OCI-LY1 (cell line): ENCODE measurements around the gene PABPC3.

Source experiments
- H2AFZ ChIP-seq: fragments of 200-600 bp; sonication (generic), shearing (Covaris generic); 2 replicates; pipeline ENCODE4 v1.6.0; 2014; ENCODE audit warnings: antibody characterized with exemption, mild to moderate bottlenecking, low read length
- H3F3A ChIP-seq: fragments of 200-600 bp; sonication (generic), shearing (Covaris generic); 2 replicates; pipeline ENCODE4 v1.6.0; 2014; ENCODE audit warnings: mild to moderate bottlenecking, antibody characterized with exemption, low read length, moderate library complexity; ENCODE audit not compliant: insufficient read depth
- H3K27ac ChIP-seq: fragments of 200-600 bp; sonication (generic); 2 replicates; pipeline ENCODE4 v1.5.1; 2014; ENCODE audit warnings: low read length, mixed run types, mild to moderate bottlenecking, low read depth; ENCODE audit not compliant: poor library complexity, severe bottlenecking
- H3K27me3 ChIP-seq: fragments of 200-600 bp; sonication (generic); 2 replicates; pipeline ENCODE4 v1.6.0; 2014; ENCODE audit warnings: antibody characterized with exemption, mild to moderate bottlenecking, low read length, moderate library complexity; ENCODE audit not compliant: insufficient read depth
- H3K36me3 ChIP-seq: fragments of 200-600 bp; sonication (generic); 2 replicates; pipeline ENCODE4 v1.6.1; 2014; ENCODE audit warnings: mild to moderate bottlenecking, antibody characterized with exemption, low read length, moderate library complexity, mixed read lengths; ENCODE audit not compliant: insufficient read depth
- H3K4me1 ChIP-seq: fragments of 200-600 bp; sonication (generic); 2 replicates; pipeline ENCODE4 v1.5.1; 2014; ENCODE audit warnings: mild to moderate bottlenecking, low read length, moderate library complexity; ENCODE audit not compliant: insufficient read depth, severe bottlenecking
- H3K4me2 ChIP-seq: fragments of 200-600 bp; sonication (generic), shearing (Covaris generic); 2 replicates; pipeline ENCODE4 v1.6.1; 2014; ENCODE audit warnings: low read length
- H3K4me3 ChIP-seq: fragments of 200-600 bp; sonication (generic); 2 replicates; pipeline ENCODE4 v1.5.1; 2014; ENCODE audit warnings: low read length, low read depth, mild to moderate bottlenecking, mixed read lengths; ENCODE audit not compliant: poor library complexity, severe bottlenecking
- H3K79me2 ChIP-seq: fragments of 200-600 bp; shearing (Covaris generic); 2 replicates; pipeline ENCODE4 v1.6.1; 2016; ENCODE audit warnings: mixed run types, low read length, mixed read lengths; ENCODE audit not compliant: insufficient read depth
- H3K9ac ChIP-seq: fragments of 200-600 bp; sonication (generic), shearing (Covaris generic); 2 replicates; pipeline ENCODE4 v1.6.1; 2014; ENCODE audit warnings: mild to moderate bottlenecking, low read length, mixed read lengths
- H3K9me2 ChIP-seq: fragments of 200-600 bp; sonication (generic), shearing (Covaris generic); 2 replicates; pipeline ENCODE4 v1.6.1; 2014; ENCODE audit warnings: low read depth, mild to moderate bottlenecking, low read length, mixed read lengths
- H3K9me3 ChIP-seq: fragments of 200-600 bp; shearing (Covaris generic); 2 replicates; pipeline ENCODE4 v1.6.1; 2014; ENCODE audit warnings: low read length, mixed read lengths
- H4K20me1 ChIP-seq: fragments of 200-600 bp; sonication (generic), shearing (Covaris generic); 2 replicates; pipeline ENCODE4 v1.6.0; 2016; ENCODE audit warnings: mild to moderate bottlenecking, low read length; ENCODE audit not compliant: insufficient read depth
- CTCF ChIP-seq: fragments of 200-600 bp; sonication (generic), shearing (Covaris generic); IDR thresholded peaks from 2 replicates; pipeline ENCODE4 v1.5.1; 2017; ENCODE audit warnings: mild to moderate bottlenecking, antibody characterized with exemption, low read length, moderate library complexity, mixed read lengths
- EZH2 ChIP-seq: fragments of 200-600 bp; sonication (generic), shearing (Covaris generic); IDR thresholded peaks from 2 replicates; pipeline ENCODE4 v1.8.0; 2017; ENCODE audit warnings: borderline replicate concordance, mixed run types, mild to moderate bottlenecking, antibody characterized with exemption, low read length, moderate library complexity, mixed read lengths

The PABPC3 gene

GRCh38 chr13:25067064-25067463 lies 28.9 kb upstream of the PABPC3 start:
- no peaks in the 10 kb centered on the region for H3K9me2 ChIP-seq
- H3K4me3 ChIP-seq = no peak overlapping the region
- no peak overlapping the region for H3K4me2 ChIP-seq
- no peaks in the 10 kb centered on the region for H3K4me1 ChIP-seq
- H4K20me1 ChIP-seq = no peaks in the 10 kb centered on the region
- H3K79me2 ChIP-seq = no peaks in the 10 kb centered on the region
- TF ChIP-seq CTCF = no peak
- TF ChIP-seq EZH2 = no peak
- H3F3A ChIP-seq = no peaks in the 10 kb centered on the region
- no peaks in the 10 kb centered on the region for H3K36me3 ChIP-seq
- no peak overlapping the region for H3K9ac ChIP-seq
- H3K27ac ChIP-seq = no peak overlapping the region
- peaks cover 4% of the 10 kb centered on the region; the same call in 1 of the 2 replicates for H3K27me3 ChIP-seq
- no peak overlapping the region for H2AFZ ChIP-seq
- H3K9me3 ChIP-seq = no peaks in the 10 kb centered on the region

GRCh38 chr13:25068810-25069209 lies 27.1 kb upstream of the PABPC3 start:
- H4K20me1 ChIP-seq = no peaks in the 10 kb centered on the region
- H3K4me2 ChIP-seq = no peak overlapping the region
- H3K9me3 ChIP-seq = no peaks in the 10 kb centered on the region
- H3K9ac ChIP-seq = no peak overlapping the region
- peaks cover 4% of the 10 kb centered on the region; the same call in 1 of the 2 replicates for H3K27me3 ChIP-seq
- no peak overlapping the region for H2AFZ ChIP-seq
- H3K36me3 ChIP-seq = no peaks in the 10 kb centered on the region
- no peaks in the 10 kb centered on the region for H3K4me1 ChIP-seq
- H3F3A ChIP-seq = no peaks in the 10 kb centered on the region
- TF ChIP-seq EZH2 = no peak
- no peak for TF ChIP-seq CTCF
- H3K9me2 ChIP-seq = no peaks in the 10 kb centered on the region
- no peak overlapping the region for H3K4me3 ChIP-seq
- no peak overlapping the region for H3K27ac ChIP-seq
- H3K79me2 ChIP-seq = no peaks in the 10 kb centered on the region

GRCh38 chr13:25069236-25069635 lies 26.7 kb upstream of the PABPC3 start:
- Histone ChIP-seq H3K9me3 (no peaks in the 10 kb centered on the region), H3K9me2 (no peaks in the 10 kb centered on the region), H3K27me3 (peaks cover 4% of the 10 kb centered on the region; the same call in 1 of the 2 replicates), H3F3A (no peaks in the 10 kb centered on the region), H3K79me2 (no peaks in the 10 kb centered on the region), H2AFZ (no peak overlapping the region), H3K9ac (no peak overlapping the region), H3K27ac (no peak overlapping the region), H3K4me3 (no peak overlapping the region), H4K20me1 (no peaks in the 10 kb centered on the region), H3K4me1 (no peaks in the 10 kb centered on the region), H3K4me2 (no peak overlapping the region), H3K36me3 (no peaks in the 10 kb centered on the region)
- TF ChIP-seq EZH2 (no peak), CTCF (no peak)
